Stimulated activated CD8-positive, alpha-beta memory T cell treated with anti-CD3 and anti-CD28 coated beads, Interleukin-15, amount 100 ng/mL, for 48 hours (primary cell): Measurements from ENCODE around the gene RAB3D.
"Not testable (repeated sequence)": the region's sequence is repeated elsewhere in the genome, so short reads cannot be mapped to it uniquely, and the experiment has no call there.

Experiments used
- DNase-seq, 2 donors: peaks; one replicate each; pipeline ENCODE4 v3.0.0-alpha.2; 2020; ENCODE audit warnings: low read depth in 2 of 2

The RAB3D gene

DNA sequence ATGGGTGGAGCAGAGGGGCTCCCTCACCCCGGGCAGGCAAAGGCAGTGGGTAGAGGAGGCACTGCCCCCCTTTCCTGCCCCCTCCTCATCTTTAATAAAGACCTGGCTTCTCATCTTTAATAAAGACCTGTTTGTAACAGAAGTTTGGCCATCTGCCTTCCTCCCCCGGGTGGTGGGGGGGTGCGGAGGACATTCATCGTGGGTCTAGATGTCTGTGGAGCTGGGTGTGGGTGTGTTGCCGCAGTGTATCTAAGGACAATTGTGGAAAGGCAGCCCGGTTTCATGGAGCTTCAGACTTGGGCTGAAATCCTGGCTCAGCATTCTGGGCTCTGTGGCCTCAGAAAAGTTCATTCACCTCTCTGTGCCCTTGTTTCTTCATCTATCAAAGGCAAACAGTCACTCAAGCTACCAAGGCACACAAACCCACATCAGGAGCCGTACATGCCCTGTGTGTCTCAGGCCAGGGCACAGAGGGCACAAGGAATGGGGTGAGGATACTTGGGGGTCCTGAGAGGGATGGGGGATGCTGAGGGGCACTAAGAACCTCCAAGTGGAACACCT, 26.2 kb upstream of the RAB3D start:
- no peak for DNase-seq

GRCh38 chr19:11364935-11365334, 25.5 kb upstream of the RAB3D start:
- no peak for DNase-seq

GRCh38 chr19:11364296-11364904, 24.9 kb upstream of the RAB3D start:
- DNase-seq, result no peak

DNA sequence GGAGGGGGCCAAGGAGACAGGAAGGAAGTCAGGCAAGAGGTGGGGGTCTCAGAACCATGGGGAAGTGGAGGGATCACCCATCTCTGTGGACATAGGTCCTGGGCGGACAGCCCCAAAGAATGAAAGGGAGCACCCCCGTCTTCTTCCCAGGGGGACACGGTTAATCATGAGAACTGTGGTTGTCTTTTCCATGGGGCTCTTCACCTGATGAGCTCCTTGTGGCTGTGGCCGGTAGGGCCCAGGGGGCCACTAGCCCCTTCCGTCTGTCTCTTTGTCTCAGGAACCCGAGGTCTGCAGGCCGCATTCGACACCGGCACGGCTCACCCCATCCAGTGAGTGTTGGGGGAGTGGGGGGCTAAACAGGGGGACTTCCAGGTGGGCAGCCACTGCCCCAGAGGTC, 24.4 kb upstream of the RAB3D start:
- DNase-seq, result no peak

- DNase-seq, result no peak
Observed at GRCh38 chr19:11361771-11362731, 22.6 kb upstream of the RAB3D start.

DNA sequence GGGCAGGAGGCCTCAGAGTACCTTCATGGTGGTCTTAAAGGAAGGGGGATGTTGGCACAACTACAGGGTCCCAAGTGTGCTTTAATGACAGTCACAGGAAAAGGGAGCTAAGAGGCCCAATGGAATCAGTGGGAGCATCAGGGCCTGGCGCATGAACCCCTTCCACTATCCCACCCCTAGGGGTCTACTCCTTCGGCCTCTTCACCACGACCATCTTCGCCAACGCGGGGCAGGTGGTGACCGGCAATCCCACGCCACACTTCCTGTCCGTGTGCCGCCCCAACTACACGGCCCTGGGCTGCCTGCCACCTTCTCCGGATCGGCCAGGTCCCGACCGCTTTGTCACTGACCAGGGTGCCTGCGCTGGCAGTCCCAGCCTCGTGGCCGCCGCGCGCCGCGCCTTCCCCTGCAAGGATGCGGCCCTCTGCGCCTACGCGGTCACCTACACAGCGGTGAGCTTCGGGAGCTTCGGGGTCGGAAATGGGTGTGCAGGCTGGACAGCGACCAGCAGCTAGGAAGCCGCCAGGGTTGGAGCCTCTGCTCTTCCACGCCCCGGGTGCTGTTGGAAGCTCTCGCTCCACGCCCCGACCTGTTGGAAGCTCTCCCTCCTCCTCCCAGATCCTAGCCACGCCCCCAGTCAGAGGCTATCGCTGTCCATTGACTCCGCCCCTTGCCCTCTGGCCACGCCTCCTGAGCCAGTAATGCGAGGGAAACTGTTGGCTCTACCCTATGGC, 21.7 kb upstream of the RAB3D start:
- DNase-seq, result no peak

DNA sequence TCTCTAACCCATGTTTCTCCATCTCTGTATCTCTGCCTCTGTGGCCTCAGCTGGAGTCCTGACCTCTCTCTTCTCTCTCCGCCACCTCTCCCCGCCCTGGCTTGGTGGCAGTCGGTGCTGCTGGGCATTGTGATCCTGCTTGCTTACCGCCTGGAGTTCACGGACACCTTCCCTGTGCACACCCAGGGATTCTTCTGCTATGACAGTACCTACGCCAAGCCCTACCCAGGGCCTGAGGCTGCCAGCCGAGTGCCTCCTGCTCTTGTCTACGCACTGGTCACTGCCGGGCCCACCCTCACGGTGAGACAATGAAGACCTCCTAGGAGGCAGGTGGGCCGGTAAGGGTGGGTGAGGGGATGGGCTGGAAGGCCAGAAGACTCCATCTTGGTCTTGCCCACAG, 20.0 kb upstream of the RAB3D start:
- no peak for DNase-seq

DNA sequence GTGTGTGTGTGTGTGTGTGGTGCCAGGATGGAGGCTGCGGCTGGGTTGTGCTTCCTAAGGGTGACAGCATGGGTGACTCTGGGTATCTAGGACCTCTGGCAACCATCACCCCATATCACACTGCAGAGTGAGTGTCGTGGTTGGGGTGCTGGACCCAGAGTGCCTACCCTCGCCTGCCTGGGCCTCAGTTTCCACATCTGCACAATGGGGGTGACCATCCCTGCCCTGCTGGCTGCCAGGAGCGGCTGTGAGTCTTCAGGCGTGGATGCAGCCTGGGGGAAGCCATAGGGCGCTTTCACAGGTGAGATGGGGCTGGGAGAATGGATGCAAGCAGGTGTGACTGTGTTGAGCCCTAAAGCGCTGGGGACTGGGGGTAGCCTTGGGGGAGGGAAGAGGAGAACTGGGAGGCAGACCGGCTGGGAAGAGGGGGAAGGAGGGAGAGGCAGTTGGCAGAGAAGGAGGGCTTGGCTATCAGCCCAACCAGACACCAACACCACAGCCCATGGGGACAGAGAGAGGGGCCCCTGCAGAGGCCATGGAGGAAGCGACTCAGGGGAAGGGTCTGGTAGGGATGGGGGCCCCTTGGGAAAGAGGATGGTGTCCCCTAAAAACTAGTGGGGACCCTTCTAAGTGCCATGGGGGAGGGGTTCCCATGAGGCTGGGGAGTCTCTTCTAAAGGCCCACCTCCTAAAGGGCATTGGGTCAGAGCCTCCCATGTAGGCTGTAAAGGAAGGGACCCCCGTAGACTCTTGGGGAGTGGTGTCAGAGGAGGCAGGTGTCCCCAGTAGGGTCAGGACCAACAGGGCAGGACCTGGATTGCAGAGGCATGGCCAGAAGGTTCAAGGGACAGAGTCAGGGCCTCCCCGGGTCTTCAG, 17.5 kb upstream of the RAB3D start:
- no peak for DNase-seq

DNA sequence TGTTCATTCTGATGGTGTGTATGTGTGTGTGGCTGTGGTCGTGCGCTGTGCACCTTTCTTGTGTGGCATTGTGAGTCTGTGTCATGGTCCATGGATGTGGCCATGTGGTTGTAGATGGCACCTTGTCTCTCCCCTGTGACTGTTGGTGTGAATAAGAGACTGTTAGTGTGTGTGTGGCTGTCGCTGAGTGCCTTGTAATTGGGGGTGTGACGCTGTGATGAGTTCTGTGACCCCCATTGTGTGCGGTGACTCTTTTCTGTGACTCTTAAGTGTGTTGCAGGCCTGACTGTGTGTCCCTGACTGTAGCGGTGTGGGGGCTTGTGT, 16.6 kb upstream of the RAB3D start:
- DNase-seq, result no peak

GRCh38 chr19:11355160-11356073, 16.0 kb upstream of the RAB3D start, which contains the start of gene PLPPR2:
Gene PLPPR2 (plus strand): TSS chr19:11355432. CDS start chr19:11357674, 2,242 bp downstream.
- peak; percentile 65 to 77 for DNase-seq

- DNase-seq, result not testable (repeated sequence)
Observed at GRCh38 chr19:11354102-11354501, 14.6 kb upstream of the RAB3D start.

- DNase-seq, result no peak
Observed at GRCh38 chr19:11349171-11349570, 9.7 kb upstream of the RAB3D start.

- no peak for DNase-seq
Observed at GRCh38 chr19:11347546-11348039, 8.1 kb upstream of the RAB3D start.

DNA sequence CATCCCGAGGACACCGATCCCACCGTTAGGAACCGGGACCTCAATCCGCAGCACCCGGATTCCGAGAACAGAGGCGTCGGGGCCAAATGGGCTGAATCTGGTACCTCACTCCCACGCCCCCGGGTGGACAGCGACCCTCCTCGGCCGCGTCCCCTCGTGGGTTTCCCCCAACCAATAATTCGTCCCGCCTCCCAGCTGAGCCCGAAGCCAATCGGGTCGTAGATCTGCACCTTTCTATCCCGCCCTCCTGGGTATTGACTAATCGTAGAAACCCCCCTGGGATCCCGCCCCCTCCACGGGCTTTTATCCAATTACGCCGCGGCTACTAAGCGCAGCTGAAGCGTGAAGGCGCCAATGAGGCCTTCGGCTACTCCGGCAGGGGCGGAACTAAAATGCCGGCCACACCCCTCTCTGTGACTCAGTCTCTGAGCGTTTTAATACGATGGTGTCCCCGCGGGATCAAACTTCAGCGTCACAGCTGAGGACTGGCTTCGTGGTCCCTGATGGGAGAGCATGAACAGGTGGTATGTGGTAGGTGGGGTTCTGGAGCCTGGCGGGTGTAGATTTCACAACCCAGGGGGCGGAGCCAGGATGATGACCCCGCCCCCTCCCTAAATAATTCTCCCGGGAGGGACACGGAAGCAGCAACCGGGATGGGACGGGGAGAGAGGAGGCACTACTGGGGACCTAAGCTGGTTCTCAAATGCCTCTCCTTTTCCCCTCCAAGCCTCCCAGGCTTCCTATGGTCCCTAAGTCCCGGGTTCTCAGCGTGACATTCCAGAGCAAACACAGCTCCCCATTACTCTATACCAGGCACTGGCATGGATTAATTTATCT, 6.9 kb upstream of the RAB3D start, which contains the start of the genes CCDC159 and TMEM205:
Gene CCDC159 (plus strand): TSS at position 416 of the 837 bp plus-strand sequence. CDS start 88 bp downstream, at position 504.
Gene TMEM205 (minus strand): TSS at position 165 of the 837 bp plus-strand sequence. CDS start 649 bp downstream, outside the sequence.
- peak; percentile 97 to 98 for DNase-seq

- DNase-seq, result no peak
Observed at GRCh38 chr19:11345122-11345803, 5.8 kb upstream of the RAB3D start.

DNA sequence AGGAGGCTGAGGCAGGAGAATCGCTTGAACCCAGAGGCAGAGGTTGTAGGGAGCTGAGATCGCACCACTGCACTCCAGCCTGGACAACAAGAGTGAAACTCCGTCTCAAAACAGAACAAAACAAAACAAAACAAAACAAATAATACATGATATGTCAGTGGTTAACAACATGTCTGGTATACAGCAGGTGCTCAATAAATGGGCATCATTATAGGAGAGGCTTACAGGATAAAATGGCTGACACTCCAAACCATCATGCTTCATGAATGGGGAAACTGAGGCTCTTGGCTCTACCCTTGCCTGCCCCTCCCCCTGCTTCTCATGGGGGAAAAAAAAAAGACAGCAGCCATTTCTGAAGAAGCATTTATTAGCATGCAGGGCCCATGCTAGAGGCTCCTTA, 3.0 kb upstream of the RAB3D start:
- no peak for DNase-seq

DNA sequence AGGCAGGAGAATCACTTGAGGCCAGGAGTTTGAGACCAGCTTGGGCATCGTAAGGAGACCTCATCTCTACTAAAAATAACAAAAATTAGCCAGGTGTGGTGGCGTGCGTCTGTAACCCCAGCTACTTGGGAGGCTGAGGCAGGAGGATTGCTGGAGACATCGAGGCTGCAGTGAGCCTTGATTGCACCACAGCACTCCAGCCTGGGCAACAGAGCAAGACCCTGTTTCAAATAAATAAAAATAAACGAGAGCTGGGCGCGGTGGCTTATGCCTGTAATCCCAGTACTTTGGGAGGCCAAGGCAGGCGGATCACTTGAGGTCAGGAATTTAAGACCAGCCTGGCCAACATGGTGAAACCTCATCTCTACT, 626 bp upstream of the RAB3D start:
- not testable (repeated sequence) for DNase-seq

- DNase-seq, result no peak
Observed at GRCh38 chr19:11338569-11339253, 746 bp downstream of the RAB3D start.
